ENCODE measurements around the gene ADD2.

Gene ADD2

DNA sequence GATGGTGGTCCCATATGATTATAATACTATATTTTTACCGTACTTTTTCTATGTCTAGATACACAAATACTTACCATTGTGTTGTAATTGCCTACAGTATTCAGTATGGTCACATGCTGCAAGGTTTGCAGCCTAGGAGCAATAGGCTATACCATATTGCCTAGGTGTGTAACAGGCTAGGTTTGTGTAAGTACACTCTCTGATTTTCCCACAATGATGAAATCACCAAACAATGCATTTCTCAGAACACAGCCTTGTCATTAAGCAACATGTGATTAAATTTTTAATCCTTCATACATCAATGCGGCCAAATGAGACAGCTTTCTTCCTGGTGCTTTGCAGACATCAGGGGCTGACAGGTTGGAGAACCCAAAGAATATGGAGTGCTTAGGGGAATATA lies 37.3 kb downstream of the ADD2 start:
- DNase-seq (ENCODE audit: low read depth, low spot score), result no peak
- H3K4me3 ChIP-seq (ENCODE audit: low read length), result no peak overlapping the region

DNA sequence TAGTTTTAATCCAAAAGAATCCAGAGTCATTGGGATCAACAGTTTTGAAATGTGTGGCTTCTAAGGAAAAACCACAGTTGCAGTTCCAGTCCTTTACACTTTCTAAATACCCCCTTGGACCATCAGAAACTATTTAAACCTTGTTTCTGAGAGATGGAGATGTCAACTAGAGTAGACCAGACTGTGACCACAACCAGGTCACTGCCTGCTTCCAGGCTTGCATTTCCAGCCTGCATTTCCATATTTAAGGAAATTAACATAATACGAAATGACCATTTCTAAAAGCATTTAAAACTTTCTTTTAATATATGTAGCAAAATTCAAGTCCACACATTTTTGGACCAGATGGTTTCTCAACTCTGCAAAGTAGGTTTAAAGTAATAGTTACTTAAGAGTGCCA lies 38.4 kb downstream of the ADD2 start:
- H3K4me3 ChIP-seq (ENCODE audit: low read length), result no peak overlapping the region
- no peak for DNase-seq (ENCODE audit: low read depth, low spot score)

DNA sequence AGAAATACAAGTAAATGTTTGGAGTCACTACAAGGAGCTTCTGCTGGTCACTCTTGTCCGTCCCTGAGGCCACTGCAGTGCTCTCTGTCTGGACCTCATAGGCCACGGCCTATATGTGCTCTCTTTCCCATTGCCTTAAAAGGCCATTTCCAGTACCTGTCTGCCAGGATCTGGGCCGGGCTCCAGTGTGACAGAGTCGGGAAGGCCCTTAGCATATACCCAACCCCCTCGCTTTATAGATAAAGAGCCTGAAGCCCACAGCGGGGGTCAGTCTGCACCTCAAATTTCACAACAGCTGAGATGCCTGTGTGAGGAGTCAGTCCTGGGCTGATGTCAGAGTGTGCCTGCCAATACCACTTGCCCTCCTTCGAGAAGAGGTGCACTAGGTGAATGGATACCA lies 39.9 kb downstream of the ADD2 start:
- H3K4me3 ChIP-seq (ENCODE audit: low read length), result no peak overlapping the region
- DNase-seq (ENCODE audit: low read depth, low spot score), result no peak

DNA sequence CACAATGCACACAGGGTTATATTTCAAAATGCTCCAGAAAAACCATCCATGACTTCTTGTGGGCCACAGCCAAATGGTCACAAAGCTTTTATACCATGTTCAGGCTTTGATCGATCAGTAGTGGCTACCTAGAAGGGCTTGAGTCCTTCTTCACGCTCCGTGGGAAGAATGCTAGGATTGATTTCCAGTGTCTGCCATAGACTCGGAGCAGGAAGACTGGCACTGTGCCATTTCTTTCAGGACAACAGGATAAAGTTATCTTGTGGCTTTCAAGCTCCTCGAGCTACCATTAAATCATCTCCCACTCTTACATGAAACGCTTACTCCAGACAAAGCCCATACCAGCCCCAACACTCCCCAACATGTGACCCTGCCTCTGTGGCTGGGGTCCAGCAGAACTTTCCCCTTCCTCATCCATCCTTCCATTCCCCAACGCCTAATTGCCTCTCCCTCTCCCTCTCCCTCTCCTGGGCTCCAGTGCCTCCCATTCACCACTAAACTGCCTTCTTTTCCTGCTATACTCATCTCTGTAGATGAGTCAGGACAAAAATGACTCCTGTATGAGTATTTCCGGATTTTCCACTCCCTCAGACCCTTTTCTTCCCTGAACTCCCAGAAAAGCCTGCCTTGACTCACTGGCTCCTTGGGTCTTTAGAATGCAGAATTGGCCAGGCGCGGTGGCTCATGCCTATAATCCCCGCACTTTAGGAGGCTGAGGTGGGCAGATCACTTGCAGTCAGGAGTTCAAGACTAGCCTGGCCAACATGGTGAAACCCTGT lies 40.9 kb downstream of the ADD2 start:
- no peak for DNase-seq (ENCODE audit: low read depth, low spot score)
- no peak overlapping the region for H3K4me3 ChIP-seq (ENCODE audit: low read length)

DNA sequence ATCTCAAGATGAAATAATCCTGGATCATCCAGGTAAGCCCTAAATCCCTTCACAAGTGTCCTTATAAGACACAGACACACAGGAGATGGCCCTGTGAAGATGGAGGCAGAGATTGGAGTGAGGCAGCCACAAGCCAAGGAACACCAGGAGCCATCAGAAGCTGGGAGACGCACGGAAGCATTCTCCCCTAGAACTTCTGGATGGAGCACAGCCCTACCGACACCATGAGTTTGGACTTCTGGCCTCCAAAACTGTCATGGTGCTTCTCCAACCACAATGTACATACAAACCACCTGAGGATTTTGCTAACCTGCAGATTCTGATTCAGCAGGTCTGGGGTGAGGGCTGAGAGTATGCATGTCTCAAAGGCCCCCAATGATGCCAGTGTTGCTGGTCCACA lies 42.5 kb downstream of the ADD2 start:
- H3K4me3 ChIP-seq (ENCODE audit: low read length), result no peak overlapping the region
- DNase-seq (ENCODE audit: low read depth, low spot score), result no peak

GRCh38 chr2:70724366-70724765 lies 43.6 kb downstream of the ADD2 start:
- H3K4me3 ChIP-seq (ENCODE audit: low read length), result no peak overlapping the region
- DNase-seq (ENCODE audit: low read depth, low spot score), result no peak

- no peak for DNase-seq (ENCODE audit: low read depth, low spot score)
- no peak overlapping the region for H3K4me3 ChIP-seq (ENCODE audit: low read length)
Measured at GRCh38 chr2:70723286-70723885, 44.6 kb downstream of the ADD2 start.

DNA sequence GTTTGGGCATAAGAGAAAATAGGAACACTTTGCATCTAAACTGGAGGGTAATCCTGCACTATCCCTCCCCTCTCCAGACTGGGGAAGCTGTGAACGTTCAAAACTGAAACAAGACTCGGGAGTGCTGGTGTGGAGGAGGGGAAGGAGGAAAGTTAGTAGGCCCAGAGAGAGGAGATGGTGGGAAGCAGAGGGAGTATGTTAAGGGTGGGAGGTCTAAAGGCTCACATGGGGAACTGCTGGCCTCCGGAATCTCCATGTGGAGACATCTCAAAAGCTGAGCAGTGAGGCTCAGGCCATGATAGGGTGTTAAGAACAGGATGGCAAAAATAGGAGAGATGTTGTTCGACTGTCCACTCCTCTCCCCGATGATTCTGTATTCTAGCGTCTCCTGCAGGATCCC lies 47.9 kb downstream of the ADD2 start:
- no peak for DNase-seq (ENCODE audit: low read depth, low spot score)
- H3K4me3 ChIP-seq (ENCODE audit: low read length), result no peak overlapping the region

DNA sequence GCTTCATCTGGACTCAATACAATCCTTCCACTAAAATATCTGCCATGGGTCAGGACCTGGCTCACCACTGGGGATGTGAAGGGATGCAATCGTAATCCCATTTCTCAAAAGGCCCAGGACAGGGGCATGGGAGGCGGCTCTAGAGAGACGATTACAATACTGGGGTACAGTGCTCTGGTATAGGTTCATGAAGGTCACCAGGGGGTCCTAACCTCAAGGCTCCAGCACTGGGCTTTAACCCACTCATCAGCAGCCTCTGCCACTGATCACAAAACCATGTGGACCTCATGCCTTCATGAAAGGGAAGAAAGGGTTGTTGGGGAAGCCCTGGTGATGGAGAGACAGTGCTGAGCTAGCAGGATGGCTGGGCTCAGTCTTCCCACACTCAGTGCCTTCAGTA lies 48.8 kb downstream of the ADD2 start:
- no peak for DNase-seq (ENCODE audit: low read depth, low spot score)
- H3K4me3 ChIP-seq (ENCODE audit: low read length), result no peak overlapping the region

DNA sequence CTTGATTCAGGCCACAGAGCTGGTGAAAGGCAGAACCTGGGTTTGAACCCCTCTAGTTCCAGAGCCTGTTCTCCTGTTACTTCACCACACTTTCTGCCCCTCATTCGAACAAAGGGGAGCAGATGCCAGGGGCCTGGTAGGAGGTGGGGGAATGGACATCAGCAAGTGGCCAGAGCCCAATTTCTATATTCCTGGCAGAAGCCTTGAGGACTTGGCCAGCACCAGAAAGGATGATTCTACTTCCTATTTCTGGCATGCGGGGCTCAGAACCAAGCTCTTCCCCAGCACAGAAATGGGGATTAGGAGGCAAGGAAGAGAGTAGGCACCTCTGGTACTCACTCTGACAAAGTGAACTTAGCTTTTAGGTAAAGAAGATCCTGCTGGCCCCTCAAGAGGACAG lies 49.3 kb downstream of the ADD2 start:
- no peak overlapping the region for H3K4me3 ChIP-seq (ENCODE audit: low read length)
- no peak for DNase-seq (ENCODE audit: low read depth, low spot score)

DNA sequence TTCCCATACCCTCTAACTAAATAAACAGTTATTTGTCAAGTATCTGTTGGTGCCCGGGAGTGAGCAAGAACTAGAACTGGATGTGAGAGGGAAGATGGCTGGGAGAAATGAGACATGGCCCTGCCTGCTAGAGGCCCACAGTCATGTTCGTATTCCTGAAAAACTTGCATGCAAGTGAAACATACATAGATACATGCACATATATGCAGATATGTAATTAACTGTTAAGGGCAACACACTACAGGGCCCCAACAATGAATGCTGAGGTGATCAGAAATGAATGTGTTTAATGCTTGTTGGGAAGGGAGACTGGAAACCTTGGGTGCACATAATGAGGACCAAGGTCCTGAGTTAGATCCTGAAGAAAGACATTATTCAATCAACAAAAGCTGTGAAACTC lies 49.8 kb downstream of the ADD2 start:
- DNase-seq (ENCODE audit: low read depth, low spot score), result no peak
- no peak overlapping the region for H3K4me3 ChIP-seq (ENCODE audit: low read length)

DNA sequence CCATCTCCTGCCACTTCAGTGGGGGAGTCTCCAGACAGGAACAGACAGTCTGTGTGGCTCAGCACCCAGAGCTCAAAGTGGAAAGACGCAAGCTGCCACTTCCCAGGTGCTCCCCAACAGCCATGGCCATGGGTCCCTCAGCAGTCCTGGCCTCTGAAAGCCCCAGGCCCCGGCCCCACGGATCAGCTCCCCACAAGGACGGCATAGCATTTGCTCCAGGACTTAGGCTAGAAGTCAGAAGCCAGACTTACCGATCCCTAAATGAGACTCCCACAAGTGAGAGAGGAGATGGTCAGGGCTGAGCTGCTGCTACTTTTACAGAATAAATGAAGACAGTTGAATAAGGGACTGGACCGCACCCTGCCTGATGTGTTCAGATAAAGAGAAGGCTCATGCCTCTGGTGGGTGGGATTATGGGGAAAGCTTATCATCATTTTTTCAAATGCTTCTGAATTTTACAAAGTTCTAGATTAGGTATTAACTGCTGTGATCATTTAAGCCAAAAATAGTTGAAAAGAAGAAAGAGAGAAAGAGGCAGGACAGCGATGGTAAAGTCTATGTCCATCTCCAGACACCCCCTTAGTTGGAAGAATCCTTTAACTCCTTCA lies 50.5 kb downstream of the ADD2 start:
- no peak for DNase-seq (ENCODE audit: low read depth, low spot score)

GRCh38 chr2:70716951-70717350 lies 51.0 kb downstream of the ADD2 start:
- no peak for DNase-seq (ENCODE audit: low read depth, low spot score)
- H3K4me3 ChIP-seq (ENCODE audit: low read length), result no peak overlapping the region

More for the DNA sequence above, 50.5 kb downstream of the ADD2 start:
- H3K4me3 ChIP-seq (ENCODE audit: low read length), result no peak overlapping the region

DNA sequence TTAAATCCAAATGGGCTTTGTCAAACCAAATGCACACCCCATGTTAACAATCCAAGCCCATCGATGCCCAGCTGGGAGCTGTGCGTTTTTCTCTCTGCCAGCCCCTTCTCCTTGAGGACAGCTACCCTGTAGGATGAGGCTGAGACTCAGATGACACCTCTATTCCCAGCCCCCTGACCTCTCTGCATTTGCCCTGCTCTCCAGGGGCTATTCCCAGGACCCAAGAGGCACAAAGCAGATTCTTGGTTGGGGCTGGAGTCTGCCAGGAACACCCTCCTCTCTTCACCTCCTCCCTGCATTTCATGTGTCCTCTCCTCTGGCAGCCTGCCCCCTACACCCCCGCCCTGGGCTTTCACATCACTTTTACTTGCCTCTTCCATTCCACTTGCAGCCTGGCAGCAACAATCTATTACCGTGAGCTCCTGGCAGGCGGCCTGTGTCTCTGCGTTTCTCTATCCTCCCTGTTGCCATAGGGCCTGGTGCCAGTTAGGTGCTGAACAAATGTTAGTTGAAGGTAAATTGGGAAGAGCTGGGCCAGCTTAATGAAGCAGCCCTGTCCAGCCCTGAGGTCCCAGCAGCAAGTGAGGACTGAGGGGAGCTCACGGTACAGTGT lies 51.8 kb downstream of the ADD2 start:
- no peak for DNase-seq (ENCODE audit: low read depth, low spot score)
- H3K4me3 ChIP-seq (ENCODE audit: low read length), result no peak overlapping the region

GRCh38 chr2:70715071-70715985 lies 52.7 kb downstream of the ADD2 start:
- no peak overlapping the region for H3K4me3 ChIP-seq (ENCODE audit: low read length)
- no peak for DNase-seq (ENCODE audit: low read depth, low spot score)

DNA sequence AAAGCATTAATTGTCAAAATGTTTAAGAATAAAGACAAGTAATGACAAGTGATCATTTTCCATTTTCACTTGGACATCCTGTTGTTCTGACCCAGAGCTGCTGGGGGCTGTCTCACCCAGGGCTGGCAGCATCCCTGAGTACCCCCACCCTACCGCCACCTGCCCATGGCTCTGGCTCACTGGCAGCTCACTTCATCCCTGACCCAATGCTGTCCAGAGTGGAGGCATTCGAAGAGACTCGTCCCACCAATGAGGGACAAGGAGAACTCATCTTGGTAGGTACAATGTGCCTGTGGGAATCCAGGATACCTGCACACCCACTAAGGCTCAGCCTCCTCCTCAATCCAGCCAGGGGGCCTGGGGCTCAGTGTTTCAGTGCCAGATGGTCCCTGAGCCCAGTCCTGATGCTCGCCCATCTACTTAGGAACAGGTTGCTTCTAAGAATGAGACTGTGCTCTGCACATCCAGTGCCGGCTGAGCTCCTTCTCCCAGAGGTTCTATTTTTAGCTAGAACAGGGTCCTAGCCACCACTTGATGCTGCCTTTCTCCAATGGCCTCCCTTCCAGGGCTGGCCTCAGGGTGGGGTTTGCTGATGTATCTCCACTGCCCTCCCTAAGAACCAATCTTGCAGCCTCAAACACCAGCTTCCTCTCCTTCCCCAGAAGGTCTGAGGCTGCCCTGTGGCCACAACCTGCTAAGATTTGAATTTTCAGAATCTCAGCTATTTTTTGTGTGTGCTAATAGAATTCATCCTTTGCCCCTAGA lies 53.7 kb downstream of the ADD2 start:
- DNase-seq (ENCODE audit: low read depth, low spot score), result no peak
- no peak overlapping the region for H3K4me3 ChIP-seq (ENCODE audit: low read length)

GRCh38 chr2:70712916-70713315 lies 55.1 kb downstream of the ADD2 start:
- H3K4me3 ChIP-seq (ENCODE audit: low read length), result no peak overlapping the region
- DNase-seq (ENCODE audit: low read depth, low spot score), result no peak

DNA sequence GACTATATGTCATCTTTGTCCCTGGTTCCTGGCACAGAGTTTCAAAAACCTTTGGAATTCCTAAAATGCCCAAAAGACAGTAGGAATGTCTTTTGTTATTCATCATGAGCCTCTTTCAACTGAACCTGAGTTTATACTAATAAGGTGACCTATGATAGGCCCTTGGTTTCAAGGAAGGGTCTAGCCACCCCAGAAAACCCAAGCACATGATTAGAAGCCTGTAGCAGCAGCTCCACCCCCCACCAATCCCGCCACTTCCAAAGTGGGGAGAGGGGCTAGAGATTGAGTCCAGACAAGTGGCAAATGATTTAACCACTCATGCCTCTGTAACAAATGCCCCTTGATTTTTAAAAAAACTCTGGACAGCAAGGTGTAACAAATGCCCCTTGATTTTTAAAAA lies 56.8 kb downstream of the ADD2 start:
- no peak overlapping the region for H3K4me3 ChIP-seq (ENCODE audit: low read length)
- no peak for DNase-seq (ENCODE audit: low read depth, low spot score)

Measured in Jurkat, Clone E6-1 (cell line).